Subcutaneous abdominal adipose tissue (tissue), 5 donors: ENCODE measurements around the gene PIK3CA.
A peak's percentile ranks its signal among the peaks of the same experiment; 100 is the strongest.

Source experiments
- H3K27ac ChIP-seq: one replicate; pipeline ENCODE4 v1.7.0; 2013; ENCODE audit warnings: low read depth, mild to moderate bottlenecking, inconsistent platforms, low read length, moderate library complexity
- H3K27me3 ChIP-seq, 5 donors: one replicate each; pipeline ENCODE4 v1.7.0; 2013; ENCODE audit warnings: low read length in 5 of 5, inconsistent platforms in 1 of 5; ENCODE audit not compliant: control insufficient read depth in 5 of 5, insufficient read depth in 4 of 5
- H3K36me3 ChIP-seq, 5 donors: one replicate each; pipeline ENCODE4 v1.7.0; 2013; ENCODE audit warnings: low read length in 5 of 5; ENCODE audit not compliant: control insufficient read depth in 5 of 5, insufficient read depth in 5 of 5
- H3K4me1 ChIP-seq, 5 donors: one replicate each; pipeline ENCODE4 v1.7.0; 2013; ENCODE audit warnings: low read length in 5 of 5, mild to moderate bottlenecking in 3 of 5, moderate library complexity in 1 of 5; ENCODE audit not compliant: control insufficient read depth in 5 of 5, insufficient read depth in 5 of 5
- H3K4me3 ChIP-seq, 5 donors: one replicate each; pipeline ENCODE4 v1.7.0; 2013; ENCODE audit warnings: low read length in 5 of 5, low read depth in 1 of 5
- H3K9ac ChIP-seq, 5 donors: one replicate each; pipeline ENCODE4 v1.7.0; 2013; ENCODE audit warnings: low read length in 5 of 5, mild to moderate bottlenecking in 4 of 5, moderate library complexity in 3 of 5
- H3K9me3 ChIP-seq, 5 donors: one replicate each; pipeline ENCODE4 v1.7.0; 2013; ENCODE audit warnings: low read length in 5 of 5; ENCODE audit not compliant: control insufficient read depth in 5 of 5
- donor health status: healthy.
- donor health status: healthy.
- donor health status: healthy.
- donor health status: healthy.
- donor health status: healthy.

Gene PIK3CA

GRCh38 chr3:179156170-179156569, 8.0 kb downstream of the PIK3CA start:
- Histone ChIP-seq H3K36me3 (no peaks in the 10 kb centered on the region), H3K9ac (peak overlapping the region in 2 of 5 donors; percentile 5 to 24), H3K4me1 (peaks cover 1 to 31% (median 23%) of the 10 kb centered on the region in 5 donors), H3K27ac (no peak overlapping the region), H3K9me3 (no peaks in the 10 kb centered on the region), H3K27me3 (no peaks in the 10 kb centered on the region), H3K4me3 (no peak overlapping the region)

- Histone ChIP-seq H3K27ac (no peak overlapping the region), H3K9me3 (no peaks in the 10 kb centered on the region), H3K36me3 (no peaks in the 10 kb centered on the region), H3K27me3 (no peaks in the 10 kb centered on the region), H3K4me3 (no peak overlapping the region), H3K9ac (peak overlapping the region in 1 of 5 donors; percentile 24), H3K4me1 (peaks cover 1 to 25% (median 23%) of the 10 kb centered on the region in 5 donors)
These were observed 8.6 kb downstream of the PIK3CA start for GRCh38 chr3:179156775-179157174.

GRCh38 chr3:179158336-179159039, 10.3 kb downstream of the PIK3CA start:
- no peaks in the 10 kb centered on the region for H3K9me3 ChIP-seq
- no peak overlapping the region for H3K4me3 ChIP-seq
- no peak overlapping the region for H3K9ac ChIP-seq
- H3K36me3 ChIP-seq: no peaks in the 10 kb centered on the region
- H3K4me1 ChIP-seq: peaks cover 1 to 24% (median 18%) of the 10 kb centered on the region in 5 donors
- H3K27ac ChIP-seq: no peak overlapping the region
- H3K27me3 ChIP-seq: no peaks in the 10 kb centered on the region

GRCh38 chr3:179163503-179163902, 15.3 kb downstream of the PIK3CA start:
- H3K9me3 ChIP-seq: no peaks in the 10 kb centered on the region
- H3K27me3 ChIP-seq: no peaks in the 10 kb centered on the region
- H3K36me3 ChIP-seq: no peaks in the 10 kb centered on the region
- peaks cover 1 to 23% (median 11%) of the 10 kb centered on the region in 5 donors for H3K4me1 ChIP-seq
- H3K9ac ChIP-seq: no peak overlapping the region
- no peak overlapping the region for H3K27ac ChIP-seq
- H3K4me3 ChIP-seq: no peak overlapping the region

GRCh38 chr3:179164857-179165256, 16.7 kb downstream of the PIK3CA start:
- Histone ChIP-seq H3K27me3 (no peaks in the 10 kb centered on the region), H3K9me3 (no peaks in the 10 kb centered on the region), H3K36me3 (no peaks in the 10 kb centered on the region), H3K9ac (no peak overlapping the region), H3K4me1 (peaks cover 1 to 24% (median 11%) of the 10 kb centered on the region in 5 donors), H3K4me3 (no peak overlapping the region), H3K27ac (no peak overlapping the region)

GRCh38 chr3:179166561-179167201, 18.5 kb downstream of the PIK3CA start:
- no peaks in the 10 kb centered on the region for H3K36me3 ChIP-seq
- H3K27me3 ChIP-seq: no peaks in the 10 kb centered on the region
- H3K4me3 ChIP-seq: no peak overlapping the region
- H3K27ac ChIP-seq: no peak overlapping the region
- peaks cover 0 to 28% (median 5%) of the 10 kb centered on the region in 5 donors for H3K4me1 ChIP-seq
- H3K9ac ChIP-seq: peak overlapping the region in 1 of 5 donors; percentile 32
- peaks cover 0 to 1% (median 0%) of the 10 kb centered on the region in 5 donors for H3K9me3 ChIP-seq

GRCh38 chr3:179168918-179169317, 20.8 kb downstream of the PIK3CA start:
- Histone ChIP-seq H3K4me3 (no peak overlapping the region), H3K27me3 (no peaks in the 10 kb centered on the region), H3K9me3 (peaks cover 0 to 9% (median 0%) of the 10 kb centered on the region in 5 donors), H3K9ac (no peak overlapping the region), H3K4me1 (peaks cover 0 to 28% (median 5%) of the 10 kb centered on the region in 5 donors), H3K27ac (no peak overlapping the region), H3K36me3 (no peaks in the 10 kb centered on the region)

GRCh38 chr3:179172546-179172945, 24.4 kb downstream of the PIK3CA start:
- no peaks in the 10 kb centered on the region for H3K27me3 ChIP-seq
- H3K9ac ChIP-seq: no peak overlapping the region
- peaks cover 0 to 9% (median 0%) of the 10 kb centered on the region in 5 donors for H3K9me3 ChIP-seq

GRCh38 chr3:179174316-179174715, 26.2 kb downstream of the PIK3CA start:
- H3K36me3 ChIP-seq: no peaks in the 10 kb centered on the region
- H3K4me3 ChIP-seq: no peak overlapping the region
- peaks cover 0 to 12% (median 3%) of the 10 kb centered on the region in 5 donors for H3K4me1 ChIP-seq
- H3K9ac ChIP-seq: no peak overlapping the region
- H3K27ac ChIP-seq: no peak overlapping the region
- H3K9me3 ChIP-seq: peaks cover 0 to 9% (median 0%) of the 10 kb centered on the region in 5 donors
- no peaks in the 10 kb centered on the region for H3K27me3 ChIP-seq

More at GRCh38 chr3:179172546-179172945, 24.4 kb downstream of the PIK3CA start:
- Histone ChIP-seq H3K27ac (no peak overlapping the region), H3K4me1 (peaks cover 0 to 10% (median 3%) of the 10 kb centered on the region in 5 donors), H3K36me3 (no peaks in the 10 kb centered on the region), H3K4me3 (no peak overlapping the region)

GRCh38 chr3:179174898-179175297, 26.7 kb downstream of the PIK3CA start:
- peaks cover 0 to 11% (median 3%) of the 10 kb centered on the region in 5 donors for H3K4me1 ChIP-seq
- H3K9me3 ChIP-seq: peaks cover 0 to 9% (median 0%) of the 10 kb centered on the region in 5 donors
- H3K27me3 ChIP-seq: no peaks in the 10 kb centered on the region
- no peak overlapping the region for H3K4me3 ChIP-seq
- H3K36me3 ChIP-seq: no peaks in the 10 kb centered on the region
- H3K27ac ChIP-seq: no peak overlapping the region
- H3K9ac ChIP-seq: no peak overlapping the region
